Prostate gland (tissue), 2 donors: ENCODE data around the gene PRKAG2. TPM values are rescaled to one million over a fixed set of nuclear protein-coding genes. Genes with fewer than 3 reads are reported as not detected.
"Not testable (repeated sequence)": the region's sequence is repeated elsewhere in the genome, so short reads cannot be mapped to it uniquely, and the experiment has no call there.

Source experiments
- DNase-seq: peaks from one replicate; pipeline ENCODE4 v3.0.0-alpha.2; 2019; ENCODE audit warnings: low spot score
- H3K27ac ChIP-seq, 2 donors: fragments of 200-600 bp; sonication (generic); 2 replicates each; pipeline ENCODE4 v1.5.1; 2017 to 2019
- H3K27me3 ChIP-seq: fragments of 200-600 bp; sonication (generic); replicated peaks from 2 replicates; pipeline ENCODE4 v1.5.1; 2019; ENCODE audit not compliant: insufficient read depth
- H3K36me3 ChIP-seq, 2 donors: fragments of 200-600 bp; sonication (generic); 1 replicate in 1 of 2; 2 replicates in 1 of 2; pipeline versions ENCODE4 v1.5.1 to v1.8.1; 2017 to 2019
- H3K4me1 ChIP-seq: fragments of 200-600 bp; sonication (generic); replicated peaks from 2 replicates; pipeline ENCODE4 v1.5.1; 2019
- H3K4me3 ChIP-seq, 2 donors: fragments of 200-600 bp; sonication (generic); 2 replicates each; pipeline ENCODE4 v1.5.1; 2017 to 2019
- H3K9me3 ChIP-seq: fragments of 200-600 bp; sonication (generic); 2 replicates; pipeline ENCODE4 v1.5.1; 2017
- CTCF ChIP-seq, 4 experiments: fragments of 200-600 bp in 2 of 4; fragments of 450-650 bp in 2 of 4; sonication (generic) in 2 of 4; IDR thresholded peaks; 1 replicate in 3 of 4; 2 replicates in 1 of 4; pipeline ENCODE4 v1.5.1; 2016 to 2019; ENCODE audit warnings: antibody characterized with exemption in 4 of 4, mild to moderate bottlenecking in 2 of 4, moderate library complexity in 2 of 4
- POLR2A ChIP-seq: fragments of 450-650 bp; IDR thresholded peaks from one replicate; pipeline ENCODE4 v1.6.1; 2016; ENCODE audit warnings: antibody characterized with exemption, mild to moderate bottlenecking
- POLR2AphosphoS5 ChIP-seq: sonication (generic); formaldehyde crosslinking; IDR thresholded peaks from one replicate; pipeline ENCODE4 v1.6.1; 2017; ENCODE audit warnings: antibody characterized with exemption
- WGBS: methylation state at CpG from one replicate; pipeline ENCODE4 v1.1.5; 2018; 5-methylcytosine and 5-hydroxymethylcytosine counted together
- intact Hi-C: fragments of 100-400 bp; cut with DNase I; formaldehyde crosslinking; loops from one replicate; pipeline ENCODE4 v1.14.2; 2022
- total RNA-seq, 2 donors: library from RNA; depleted of rRNA; stranded (reverse); fragments of >200 nt; gene quantifications; one replicate each; pipeline ENCODE4 v1.1.0, GENCODE V29; 2016

Gene PRKAG2
- total RNA-seq, 2 donors from 2014 or later: 31.6 to 38.1 TPM

- TF ChIP-seq POLR2AphosphoS5: no peak
- no peak for TF ChIP-seq CTCF (IDR thresholded peaks at IDR 0.05)
- TF ChIP-seq POLR2A: no peak
- 94% methylated on average over 13 of the region's 13 CpGs for WGBS
- no peaks in the 10 kb centered on the region for H3K36me3 ChIP-seq
- intact Hi-C loops: no loop called here
- no peak overlapping the region for H3K27ac ChIP-seq
- no peaks in the 10 kb centered on the region for H3K27me3 ChIP-seq
- H3K4me3 ChIP-seq: no peak overlapping the region
- H3K4me1 ChIP-seq: no peaks in the 10 kb centered on the region
- H3K9me3 ChIP-seq: no peaks in the 10 kb centered on the region
- no peak for DNase-seq
Observed at GRCh38 chr7:151829707-151830106, 47.2 kb downstream of the PRKAG2 start.

GRCh38 chr7:151827620-151828019 lies 49.3 kb downstream of the PRKAG2 start:
- WGBS: 94% methylated on average over 8 of the region's 8 CpGs
- Histone ChIP-seq H3K27me3 (no peaks in the 10 kb centered on the region), H3K36me3 (no peaks in the 10 kb centered on the region), H3K4me3 (no peak overlapping the region), H3K4me1 (no peaks in the 10 kb centered on the region), H3K27ac (no peak overlapping the region), H3K9me3 (no peaks in the 10 kb centered on the region)
- no peak for DNase-seq
- intact Hi-C loops: no loop called here
- no peak for TF ChIP-seq POLR2A
- TF ChIP-seq POLR2AphosphoS5: no peak
- no peak for TF ChIP-seq CTCF (IDR thresholded peaks at IDR 0.05)

- 79% methylated on average over 6 of the region's 6 CpGs for WGBS
- H3K27me3 ChIP-seq, H3K36me3 ChIP-seq, H3K4me3 ChIP-seq, H3K9me3 ChIP-seq, DNase-seq, intact Hi-C loops, H3K4me1 ChIP-seq, H3K27ac ChIP-seq: not testable (repeated sequence)
Observed at GRCh38 chr7:151826316-151826715, 50.6 kb downstream of the PRKAG2 start.

GRCh38 chr7:151825721-151826120 lies 51.2 kb downstream of the PRKAG2 start:
- TF ChIP-seq POLR2AphosphoS5: no peak
- no peak for TF ChIP-seq CTCF (IDR thresholded peaks at IDR 0.05)
- TF ChIP-seq POLR2A: no peak
- H3K4me1 ChIP-seq: no peaks in the 10 kb centered on the region

GRCh38 chr7:151824373-151824933 lies 52.5 kb downstream of the PRKAG2 start:
- WGBS: 64% methylated on average over 14 of the region's 14 CpGs
- H3K9me3 ChIP-seq: no peaks in the 10 kb centered on the region
- H3K36me3 ChIP-seq: no peaks in the 10 kb centered on the region
- no peak overlapping the region for H3K4me3 ChIP-seq
- H3K4me1 ChIP-seq: no peaks in the 10 kb centered on the region
- TF ChIP-seq POLR2A: no peak
- no peak for TF ChIP-seq CTCF (IDR thresholded peaks at IDR 0.05)
- TF ChIP-seq POLR2AphosphoS5: no peak
- no peak for DNase-seq
- no peaks in the 10 kb centered on the region for H3K27me3 ChIP-seq
- intact Hi-C loops: no loop called here
- no peak overlapping the region for H3K27ac ChIP-seq

More at GRCh38 chr7:151825721-151826120, 51.2 kb downstream of the PRKAG2 start:
- intact Hi-C loops: no loop called here
- no peak for DNase-seq
- H3K27ac ChIP-seq: no peak overlapping the region
- no peaks in the 10 kb centered on the region for H3K36me3 ChIP-seq
- no peaks in the 10 kb centered on the region for H3K27me3 ChIP-seq
- H3K9me3 ChIP-seq: no peaks in the 10 kb centered on the region
- H3K4me3 ChIP-seq: no peak overlapping the region
- 69% methylated on average over 5 of the region's 5 CpGs for WGBS
